Neural cell (in vitro differentiated cells): ENCODE measurements around the gene GAGE10. TPM values are rescaled to one million over a fixed set of nuclear protein-coding genes. Genes with fewer than 3 reads are reported as not detected.
"Not testable (repeated sequence)": the region's sequence is repeated elsewhere in the genome, so short reads cannot be mapped to it uniquely, and the experiment has no call there.

Experiments used
- H2AFZ ChIP-seq: fragments of 200-600, 300-800 bp; sonication (generic), shearing (Covaris generic); 2 replicates; pipeline ENCODE4 v1.6.0; 2014; ENCODE audit warnings: low read depth, mild to moderate bottlenecking, antibody characterized with exemption, low read length, moderate library complexity
- H3F3A ChIP-seq: fragments of 200-600 bp; shearing (Covaris generic); 2 replicates; pipeline ENCODE4 v1.6.1; 2016; ENCODE audit warnings: mild to moderate bottlenecking, moderate library complexity, mixed read lengths, antibody characterized with exemption, low read length; ENCODE audit not compliant: insufficient read depth, poor library complexity, severe bottlenecking
- H3K27ac ChIP-seq: fragments of 200-600, 300-800 bp; sonication (generic), shearing (Covaris generic); 2 replicates; pipeline ENCODE4 v1.5.1; 2014; ENCODE audit warnings: mild to moderate bottlenecking, low read length, moderate library complexity
- H3K27me3 ChIP-seq: fragments of 300-800, 200-600 bp; sonication (generic), shearing (Covaris generic); 2 replicates; pipeline ENCODE4 v1.6.0; 2014; ENCODE audit warnings: mild to moderate bottlenecking, low read depth, low read length, moderate library complexity; ENCODE audit not compliant: insufficient read depth
- H3K36me3 ChIP-seq: fragments of 300-800, 200-600 bp; sonication (generic), shearing (Covaris generic); 2 replicates; pipeline ENCODE4 v1.5.1; 2014; ENCODE audit warnings: mild to moderate bottlenecking, antibody characterized with exemption, low read length, moderate library complexity; ENCODE audit not compliant: insufficient read depth
- H3K4me2 ChIP-seq: fragments of 300-800, 200-600 bp; sonication (generic), shearing (Covaris generic); 2 replicates; pipeline ENCODE4 v1.6.0; 2014; ENCODE audit warnings: mild to moderate bottlenecking, low read length
- H3K4me3 ChIP-seq: fragments of 300-800, 200-600 bp; sonication (generic), shearing (Covaris generic); 2 replicates; pipeline ENCODE4 v1.5.1; 2014; ENCODE audit warnings: mild to moderate bottlenecking, low read length, moderate library complexity
- H3K79me2 ChIP-seq: fragments of 200-600 bp; shearing (Covaris generic); replicated peaks from 2 replicates; pipeline ENCODE4 v1.6.0; 2014; ENCODE audit warnings: mild to moderate bottlenecking, low read length, moderate library complexity; ENCODE audit not compliant: insufficient read depth
- H3K9ac ChIP-seq: fragments of 300-800, 200-600 bp; sonication (generic), shearing (Covaris generic); 2 replicates; pipeline ENCODE4 v1.6.1; 2016; ENCODE audit warnings: mild to moderate bottlenecking, low read length, mixed read lengths
- H3K9me2 ChIP-seq: fragments of 200-600 bp; shearing (Covaris generic); 2 replicates; pipeline ENCODE4 v1.6.1; 2016; ENCODE audit warnings: mild to moderate bottlenecking, low read length, mixed read lengths; ENCODE audit not compliant: insufficient read depth
- H3K9me3 ChIP-seq: fragments of 200-600, 300-800 bp; sonication (generic), shearing (Covaris generic); 2 replicates; pipeline ENCODE4 v1.6.1; 2016; ENCODE audit warnings: mild to moderate bottlenecking, mixed run types, low read length, moderate library complexity, mixed read lengths
- H4K20me1 ChIP-seq: fragments of 200-600 bp; shearing (Covaris generic); 2 replicates; pipeline ENCODE4 v1.6.1; 2016; ENCODE audit warnings: mild to moderate bottlenecking, mixed run types; ENCODE audit not compliant: insufficient read depth
- polyA plus RNA-seq: library from polyadenylated mRNA; depleted of rRNA; stranded (reverse); fragments of >200 nt; gene quantifications from 2 replicates; pipeline ENCODE4 v1.2.3, GENCODE V29; 2014

The GAGE10 gene
- polyA plus RNA-seq, 1 donor from 2014 or later: not detected

- H2AFZ ChIP-seq, H3K9ac ChIP-seq, H3K79me2 ChIP-seq, H3K27ac ChIP-seq, H4K20me1 ChIP-seq, H3K36me3 ChIP-seq, H3F3A ChIP-seq, H3K4me2 ChIP-seq, H3K27me3 ChIP-seq, H3K9me3 ChIP-seq, H3K4me3 ChIP-seq, H3K9me2 ChIP-seq: not testable (repeated sequence)
Observed at GRCh38 chrX:49331841-49332240, 28.4 kb downstream of the GAGE10 start.

- H3K4me2 ChIP-seq, H3F3A ChIP-seq, H3K27ac ChIP-seq, H4K20me1 ChIP-seq, H3K36me3 ChIP-seq, H3K9me3 ChIP-seq, H2AFZ ChIP-seq, H3K27me3 ChIP-seq, H3K9ac ChIP-seq, H3K9me2 ChIP-seq, H3K4me3 ChIP-seq, H3K79me2 ChIP-seq: not testable (repeated sequence)
Observed at GRCh38 chrX:49341449-49341848, 38.0 kb downstream of the GAGE10 start.

- H3K79me2 ChIP-seq, H3K36me3 ChIP-seq, H3K9me2 ChIP-seq, H3K27me3 ChIP-seq, H3K9ac ChIP-seq, H3K4me3 ChIP-seq, H3K9me3 ChIP-seq, H4K20me1 ChIP-seq, H2AFZ ChIP-seq, H3K27ac ChIP-seq, H3F3A ChIP-seq, H3K4me2 ChIP-seq: not testable (repeated sequence)
Observed at GRCh38 chrX:49344496-49345175, 41.2 kb downstream of the GAGE10 start.

- not testable (repeated sequence) for H4K20me1 ChIP-seq, H2AFZ ChIP-seq, H3K27ac ChIP-seq, H3K4me2 ChIP-seq, H3K36me3 ChIP-seq, H3K9me3 ChIP-seq, H3K9ac ChIP-seq, H3F3A ChIP-seq, H3K79me2 ChIP-seq, H3K9me2 ChIP-seq, H3K4me3 ChIP-seq, H3K27me3 ChIP-seq
Observed at GRCh38 chrX:49345402-49345801, 42.0 kb downstream of the GAGE10 start.

- not testable (repeated sequence) for H3K36me3 ChIP-seq, H2AFZ ChIP-seq, H3K9ac ChIP-seq, H3F3A ChIP-seq, H3K27me3 ChIP-seq, H3K4me3 ChIP-seq, H3K79me2 ChIP-seq, H4K20me1 ChIP-seq, H3K27ac ChIP-seq, H3K9me3 ChIP-seq, H3K4me2 ChIP-seq, H3K9me2 ChIP-seq
Observed at GRCh38 chrX:49346150-49346549, 42.7 kb downstream of the GAGE10 start.

Other genes starting within 250 kb of the GAGE10 start
- gene CCDC120, start 244.6 kb upstream of the GAGE10 start, polyA plus RNA-seq: 2.8 and 3.1 TPM in 2 replicates
- gene PRAF2, start 229.6 kb upstream of the GAGE10 start, polyA plus RNA-seq: 7.3 and 10.8 TPM in 2 replicates
- gene WDR45, start 223.8 kb upstream of the GAGE10 start, polyA plus RNA-seq: 26.5 and 29.5 TPM in 2 replicates
- 22.9 and 27.3 TPM in 2 replicates for gene GPKOW, start 179.9 kb upstream of the GAGE10 start, polyA plus RNA-seq
- gene MAGIX, start 140.9 kb upstream of the GAGE10 start, polyA plus RNA-seq: 4.2 and 12.2 TPM in 2 replicates
- not detected in 2 replicates for gene PLP2, start 131.7 kb upstream of the GAGE10 start, polyA plus RNA-seq
- 0.45 TPM in 1 of 2 replicates, not detected in the other for gene PRICKLE3, start 117.3 kb upstream of the GAGE10 start, polyA plus RNA-seq
- gene SYP, start 103.5 kb upstream of the GAGE10 start, polyA plus RNA-seq: 240 and 281 TPM in 2 replicates
- gene CACNA1F, start 70.3 kb upstream of the GAGE10 start, polyA plus RNA-seq: not detected in 2 replicates
- 16.3 and 17.0 TPM in 2 replicates for gene CCDC22, start 68.2 kb upstream of the GAGE10 start, polyA plus RNA-seq
- not detected in 2 replicates for gene FOXP3, start 38.9 kb upstream of the GAGE10 start, polyA plus RNA-seq
- gene PPP1R3F, start 33.9 kb upstream of the GAGE10 start, polyA plus RNA-seq: 20.4 and 21.0 TPM in 2 replicates
- gene GAGE12J, start 18.4 kb downstream of the GAGE10 start, polyA plus RNA-seq: not detected in 2 replicates
- not detected in 2 replicates for gene GAGE13, start 27.9 kb downstream of the GAGE10 start, polyA plus RNA-seq
- not detected in 2 replicates for gene GAGE12C, start 228.5 kb downstream of the GAGE10 start, polyA plus RNA-seq
- gene GAGE12D, start 238.1 kb downstream of the GAGE10 start, polyA plus RNA-seq: not detected in 2 replicates
- gene GAGE12E, start 247.6 kb downstream of the GAGE10 start, polyA plus RNA-seq: not detected in 2 replicates